Mesothelial cell of epicardium (in vitro differentiated cells): Measurements from ENCODE around the gene CALN1. TPM values are rescaled to one million over a fixed set of nuclear protein-coding genes. Genes with fewer than 3 reads are reported as not detected.

Source experiments
- DNase-seq, 2 experiments: peaks; one replicate each; pipeline ENCODE4 v3.0.0; 2021; ENCODE audit warnings: low spot score in 2 of 2; ENCODE audit not compliant: unreplicated experiment in 2 of 2
- H3K27ac Mint-ChIP-seq: 2 replicates; pipeline ENCODE4 v1.8.0; 2021; ENCODE audit warnings: mixed read lengths
- H3K27me3 Mint-ChIP-seq: 2 replicates; pipeline ENCODE4 v1.8.0; 2021; ENCODE audit warnings: low read depth, mixed read lengths
- H3K36me3 Mint-ChIP-seq: 2 replicates; pipeline ENCODE4 v1.8.0; 2021; ENCODE audit warnings: mixed read lengths
- H3K4me1 Mint-ChIP-seq: 2 replicates; pipeline ENCODE4 v1.8.0; 2021; ENCODE audit warnings: mixed read lengths
- H3K4me3 Mint-ChIP-seq: 2 replicates; pipeline ENCODE4 v1.8.0; 2021; ENCODE audit warnings: mild to moderate bottlenecking, moderate library complexity, mixed read lengths
- H3K9me3 Mint-ChIP-seq: 2 replicates; pipeline ENCODE4 v1.8.0; 2021; ENCODE audit warnings: mixed read lengths
- CTCF ChIP-seq: fragments of 200-600 bp; sonication (generic); IDR thresholded peaks from one replicate; pipeline ENCODE4 v1.5.0; 2021; ENCODE audit warnings: antibody characterized with exemption; ENCODE audit not compliant: unreplicated experiment
- total RNA-seq: library from RNA; stranded (reverse); gene quantifications from 3 replicates; pipeline ENCODE4 v1.2.1, GENCODE V29; 2021

CALN1 gene
- total RNA-seq, 1 donor from 2014 or later, result 1.1 TPM

DNA sequence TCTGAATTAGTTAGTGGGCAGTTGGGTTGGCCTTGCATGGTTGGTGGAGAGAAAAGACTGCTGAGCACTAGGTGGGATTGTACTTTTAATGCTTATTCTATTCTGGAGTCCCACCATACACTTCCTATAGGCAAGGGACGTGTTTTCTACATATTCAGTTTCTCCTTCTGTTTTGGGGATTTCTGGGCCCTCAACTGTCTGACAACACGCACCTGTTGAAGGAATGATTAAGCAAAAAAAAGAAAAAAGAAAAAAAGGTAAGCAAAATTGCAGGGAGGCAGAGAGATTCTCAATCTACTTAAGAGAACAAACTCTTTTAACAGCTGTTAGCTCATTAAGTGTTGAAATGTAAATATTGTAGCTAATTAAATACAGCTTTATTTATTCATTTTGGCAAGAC, 541.3 kb downstream of the CALN1 start:
- Mint-ChIP-seq H3K27ac (no peak overlapping the region), H3K4me1 (no peaks in the 10 kb centered on the region), H3K4me3 (no peak overlapping the region), H3K27me3 (peaks cover 7% of the 10 kb centered on the region), H3K9me3 (peaks cover 2% of the 10 kb centered on the region), H3K36me3 (no peaks in the 10 kb centered on the region)
- no peak for TF ChIP-seq CTCF
- no peak for DNase-seq

DNA sequence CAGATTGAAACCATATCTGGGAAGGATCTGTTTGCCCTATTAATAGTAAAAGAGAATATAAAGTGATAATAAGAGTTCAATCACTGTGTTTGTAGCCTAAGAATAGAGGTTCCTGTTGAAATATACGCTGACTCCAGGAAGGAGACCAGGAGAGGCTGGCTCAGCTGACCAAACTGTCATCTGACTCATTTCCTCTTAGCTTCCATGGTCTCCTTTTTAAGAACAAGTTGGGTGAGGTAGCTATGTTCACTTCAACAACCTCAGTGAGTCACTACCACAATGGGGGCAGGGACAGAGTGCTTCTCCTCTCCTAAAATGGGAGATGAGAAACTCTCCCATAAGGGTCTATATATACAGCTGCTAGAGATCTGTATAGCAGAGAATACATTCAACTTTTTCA, 543.3 kb downstream of the CALN1 start:
- H3K9me3 Mint-ChIP-seq, result no peaks in the 10 kb centered on the region
- H3K4me1 Mint-ChIP-seq, result no peaks in the 10 kb centered on the region
- H3K27me3 Mint-ChIP-seq, result peaks cover 10% of the 10 kb centered on the region
- H3K4me3 Mint-ChIP-seq, result no peak overlapping the region
- no peak overlapping the region for H3K27ac Mint-ChIP-seq
- TF ChIP-seq CTCF, result no peak
- DNase-seq, result no peak
- H3K36me3 Mint-ChIP-seq, result no peaks in the 10 kb centered on the region

DNA sequence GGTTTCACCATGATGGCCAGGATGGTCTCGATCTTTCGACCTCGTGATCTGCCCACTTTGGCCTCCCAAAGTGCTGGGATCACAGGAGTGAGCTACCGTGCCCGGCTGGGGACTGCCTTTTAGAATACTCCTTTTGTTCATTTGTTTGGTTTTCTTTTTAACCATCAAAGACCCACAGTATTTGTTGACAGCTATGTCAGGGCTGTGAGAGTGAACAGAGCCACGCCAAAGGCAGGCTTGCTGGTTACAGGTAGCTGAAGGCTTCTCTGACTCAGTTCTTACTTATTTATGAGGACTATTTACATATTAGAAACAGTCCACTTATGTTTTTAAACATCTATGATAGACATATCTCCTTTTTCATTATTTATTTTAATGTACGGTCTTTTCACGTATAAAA, 544.5 kb downstream of the CALN1 start:
- no peak for TF ChIP-seq CTCF
- H3K4me1 Mint-ChIP-seq, result no peaks in the 10 kb centered on the region
- H3K27ac Mint-ChIP-seq, result no peak overlapping the region
- no peak for DNase-seq
- no peaks in the 10 kb centered on the region for H3K9me3 Mint-ChIP-seq
- peaks cover 10% of the 10 kb centered on the region for H3K27me3 Mint-ChIP-seq
- no peak overlapping the region for H3K4me3 Mint-ChIP-seq
- H3K36me3 Mint-ChIP-seq, result no peaks in the 10 kb centered on the region

DNA sequence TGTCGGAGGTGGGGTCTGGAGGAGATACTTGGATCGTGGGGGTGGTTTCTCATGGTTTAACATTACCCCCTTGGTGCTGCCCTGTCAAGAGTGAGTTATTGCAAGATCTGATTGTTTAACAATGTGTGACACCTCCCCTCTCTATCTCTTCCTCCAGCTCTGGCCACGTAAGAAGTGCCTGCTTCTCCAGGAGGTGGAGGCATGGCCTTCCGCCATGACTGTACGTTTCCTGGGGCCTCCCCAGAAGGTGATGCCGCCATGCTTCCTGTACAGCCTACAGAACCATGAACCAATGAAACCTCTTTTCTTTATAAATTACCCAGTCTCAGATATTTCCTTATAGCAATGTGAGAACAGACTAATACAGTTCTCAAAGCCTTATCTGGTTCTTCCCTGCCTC, 547.0 kb downstream of the CALN1 start:
- no peak for DNase-seq
- Mint-ChIP-seq H3K9me3 (no peaks in the 10 kb centered on the region), H3K36me3 (no peaks in the 10 kb centered on the region), H3K4me3 (no peak overlapping the region), H3K4me1 (no peaks in the 10 kb centered on the region), H3K27me3 (peaks cover 9% of the 10 kb centered on the region), H3K27ac (no peak overlapping the region)
- TF ChIP-seq CTCF, result no peak

DNA sequence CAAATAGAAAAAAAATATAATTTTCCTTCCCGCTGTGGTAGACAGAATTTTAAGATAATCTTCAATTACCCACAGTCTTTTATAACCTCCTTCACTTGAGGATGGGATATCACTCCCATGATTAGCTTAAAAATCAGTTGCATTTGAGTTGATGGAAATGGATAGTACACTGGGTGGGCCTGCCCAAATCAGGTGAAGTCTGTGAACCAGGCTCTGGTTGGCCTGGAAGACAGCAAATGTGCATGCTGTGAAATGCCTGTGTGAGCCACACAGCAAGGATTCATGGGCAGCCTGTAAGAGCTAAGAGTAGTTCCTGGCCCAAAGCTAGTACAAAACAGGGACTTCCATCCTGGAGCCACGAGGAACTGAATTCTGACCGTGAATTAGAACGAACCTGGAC, 548.0 kb downstream of the CALN1 start:
- DNase-seq, result no peak
- H3K9me3 Mint-ChIP-seq, result no peaks in the 10 kb centered on the region
- H3K4me1 Mint-ChIP-seq, result no peaks in the 10 kb centered on the region
- H3K27me3 Mint-ChIP-seq, result peaks cover 9% of the 10 kb centered on the region
- no peak overlapping the region for H3K4me3 Mint-ChIP-seq
- no peaks in the 10 kb centered on the region for H3K36me3 Mint-ChIP-seq
- H3K27ac Mint-ChIP-seq, result no peak overlapping the region
- TF ChIP-seq CTCF, result no peak

DNA sequence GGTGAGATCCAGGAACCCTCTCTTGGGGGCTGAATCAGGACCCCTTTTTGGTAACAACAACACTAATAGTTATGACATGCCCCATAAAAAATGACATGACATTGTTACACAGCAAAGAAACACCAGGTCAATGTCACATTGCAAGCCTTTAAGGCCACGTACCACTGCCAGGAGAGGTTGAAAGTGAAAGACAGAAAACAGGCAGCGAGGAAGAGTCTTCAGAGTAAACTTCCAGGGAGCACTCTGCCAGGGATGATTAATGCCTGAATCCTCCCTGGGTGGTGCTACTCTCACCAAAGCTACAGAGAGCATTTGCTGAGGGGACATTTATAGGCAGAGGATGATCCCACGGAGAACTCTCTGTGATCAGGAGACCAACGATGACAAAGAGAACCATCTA, 551.6 kb downstream of the CALN1 start:
- no peak for DNase-seq
- H3K9me3 Mint-ChIP-seq, result no peaks in the 10 kb centered on the region
- no peak for TF ChIP-seq CTCF
- no peaks in the 10 kb centered on the region for H3K4me1 Mint-ChIP-seq
- H3K4me3 Mint-ChIP-seq, result no peak overlapping the region
- H3K36me3 Mint-ChIP-seq, result no peaks in the 10 kb centered on the region
- H3K27ac Mint-ChIP-seq, result no peak overlapping the region
- H3K27me3 Mint-ChIP-seq, result peaks cover 9% of the 10 kb centered on the region
